PC-3 (cell line): ENCODE measurements around the gene MAP2K2.

Experiments
- CTCF ChIP-seq: fragments of 300-600 bp; sonication (generic); conservative IDR thresholded peaks from 2 replicates; pipeline ENCODE4 v1.5.1; 2017; ENCODE audit warnings: antibody characterized with exemption, low read depth, mild to moderate bottlenecking, low read length
- EZH2 ChIP-seq: fragments of 300-600 bp; sonication (generic); IDR thresholded peaks from one replicate; pipeline ENCODE4 v1.6.1; 2017; ENCODE audit warnings: antibody characterized with exemption, mild to moderate bottlenecking, low read length; ENCODE audit not compliant: unreplicated experiment
- EZH2phosphoT487 ChIP-seq: fragments of 300-600 bp; sonication (generic); IDR thresholded peaks from 2 replicates; pipeline ENCODE4 v1.6.1; 2018; ENCODE audit warnings: mild to moderate bottlenecking, antibody characterized with exemption, low read length, borderline replicate concordance

GRCh38 chr19:4077007-4077374, 46.9 kb downstream of the MAP2K2 start:
- TF ChIP-seq EZH2 = no peak
- TF ChIP-seq CTCF = no peak
- TF ChIP-seq EZH2phosphoT487 = no peak
